Adrenal gland (tissue), 12 donors: Measurements from ENCODE around the gene CDKL1. TPM values are rescaled to one million over a fixed set of nuclear protein-coding genes. Genes with fewer than 3 reads are reported as not detected.

Experiments used
- DNase-seq, 7 donors: peaks; one replicate each; pipeline ENCODE4 v3.0.0-alpha.2; 2019 to 2020
- H3K27ac ChIP-seq, 5 donors: fragments of 200-600 bp; sonication (generic) in 4 of 5; 1 replicate in 3 of 5; 2 replicates in 2 of 5; pipeline versions ENCODE4 v1.5.1 to v1.8.0; 2016 to 2020; ENCODE audit warnings: mild to moderate bottlenecking in 1 of 5
- H3K27me3 ChIP-seq: fragments of 200-600 bp; 2 replicates; pipeline ENCODE4 v1.8.0; 2021
- H3K36me3 ChIP-seq, 2 donors: fragments of 200-600 bp; replicated peaks in 1 of 2; 1 replicate in 1 of 2; 2 replicates in 1 of 2; pipeline versions ENCODE4 v1.5.1 to v1.8.0; 2018 to 2022
- H3K4me1 ChIP-seq, 2 donors: fragments of 200-600 bp; replicated peaks in 1 of 2; 1 replicate in 1 of 2; 2 replicates in 1 of 2; pipeline versions ENCODE4 v1.5.1 to v1.8.0; 2018 to 2021
- H3K4me3 ChIP-seq, 4 donors: fragments of 200-600 bp; sonication (generic) in 3 of 4; one replicate each; pipeline ENCODE4 v1.5.1; 2016 to 2018
- H3K9me3 ChIP-seq, 3 donors: fragments of 200-600 bp; sonication (generic) in 1 of 3; replicated peaks in 1 of 3; 1 replicate in 2 of 3; 2 replicates in 1 of 3; pipeline versions ENCODE4 v1.5.1 to v1.8.0; 2016 to 2021
- POLR2A ChIP-seq, 2 donors: fragments of 450-650 bp; IDR thresholded peaks; one replicate each; pipeline ENCODE4 v1.6.1; 2017; ENCODE audit warnings: antibody characterized with exemption in 2 of 2, mild to moderate bottlenecking in 2 of 2, moderate library complexity in 1 of 2
- WGBS, 4 donors: extraction: QIAGEN DNeasy Blood & Tissue Kit in 2 of 4; methylation state at CpG; one replicate each; pipeline versions ENCODE4 v1.1.5 to v1.1.7; 2013 to 2017; 5-methylcytosine and 5-hydroxymethylcytosine counted together
- intact Hi-C, 2 donors: fragments of 100-400 bp; cut with DNase I; formaldehyde crosslinking; loops; one replicate each; pipeline versions ENCODE4 v1.14.1 to v1.15.0; 2022 to 2023
- polyA plus RNA-seq, 3 donors: library from polyadenylated mRNA; stranded (reverse); fragments of 200-250 nt in 2 of 3; fragments of 350-450 nt in 1 of 3; fragmentation: Illumina TruSeq in 1 of 3; extraction: RNeasy Lipid Tissue Mini Kit (QIAGEN cat#74804) in 1 of 3; gene quantifications; one replicate each; pipeline ENCODE4 v1.2.3, GENCODE V29; 2013 to 2014
- total RNA-seq, 9 donors: library from RNA; depleted of rRNA in 4 of 9; stranded (reverse); fragments of >200 nt in 4 of 9; fragments of 120-200 nt in 1 of 9; fragmentation: NEBNext Ultra II Directional in 1 of 9; extraction: Animal tissue kit (Norgen Biotek cat#: 25700) in 1 of 9; gene quantifications; one replicate each; pipeline versions ENCODE4 v1.1.0 to v1.2.4, GENCODE V29; 2013 to 2023
- TF ChIP-seq, protein P1 (sequence below), 6 experiments: fragments of 450-650 bp in 4 of 6; fragments of 200-600 bp in 2 of 6; sonication (generic) in 1 of 6; IDR thresholded peaks; 1 replicate in 5 of 6; 2 replicates in 1 of 6; pipeline versions ENCODE4 v1.5.1 to v1.8.0; 2016 to 2021; ENCODE audit warnings: antibody characterized with exemption in 6 of 6, mild to moderate bottlenecking in 2 of 6, moderate library complexity in 1 of 6
- donor health status: healthy with polysubstance abuse.
- donor health status: Bipolar disorder and iron deficiency.
- donor health status: DM: yes; HTN: yes; CAD: no.
- donor health status: DM: no; HTN: no; CAD: no.
- donor health status: DM: no; HTN: no; CAD: no.
- donor health status: DM: yes; HTN: yes; CAD: no.

CDKL1 gene
- total and polyA plus RNA-seq, 12 donors: 1.5 to 17.2 (median 7.6) TPM

DNA sequence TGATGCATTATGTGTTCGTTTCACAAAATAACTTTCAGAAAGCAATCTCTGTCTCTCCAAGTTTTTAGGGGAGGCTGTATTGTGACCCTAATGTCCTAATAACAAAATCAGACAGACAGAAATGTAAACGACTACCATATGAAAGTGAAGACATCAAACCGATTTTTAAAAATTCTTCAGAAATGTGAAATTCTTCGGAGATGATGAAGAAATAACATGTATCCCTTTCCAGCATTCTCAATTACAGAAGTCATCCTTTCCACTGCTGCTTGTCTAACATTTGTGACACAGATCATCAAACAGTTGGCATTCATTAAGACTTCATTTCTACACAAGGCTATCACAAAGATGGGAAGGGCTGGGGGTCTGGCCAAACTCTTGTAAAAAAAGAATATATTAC lies 43.6 kb downstream of the CDKL1 start:
- intact Hi-C loops: no loop called here
- TF ChIP-seq, protein P1, sequence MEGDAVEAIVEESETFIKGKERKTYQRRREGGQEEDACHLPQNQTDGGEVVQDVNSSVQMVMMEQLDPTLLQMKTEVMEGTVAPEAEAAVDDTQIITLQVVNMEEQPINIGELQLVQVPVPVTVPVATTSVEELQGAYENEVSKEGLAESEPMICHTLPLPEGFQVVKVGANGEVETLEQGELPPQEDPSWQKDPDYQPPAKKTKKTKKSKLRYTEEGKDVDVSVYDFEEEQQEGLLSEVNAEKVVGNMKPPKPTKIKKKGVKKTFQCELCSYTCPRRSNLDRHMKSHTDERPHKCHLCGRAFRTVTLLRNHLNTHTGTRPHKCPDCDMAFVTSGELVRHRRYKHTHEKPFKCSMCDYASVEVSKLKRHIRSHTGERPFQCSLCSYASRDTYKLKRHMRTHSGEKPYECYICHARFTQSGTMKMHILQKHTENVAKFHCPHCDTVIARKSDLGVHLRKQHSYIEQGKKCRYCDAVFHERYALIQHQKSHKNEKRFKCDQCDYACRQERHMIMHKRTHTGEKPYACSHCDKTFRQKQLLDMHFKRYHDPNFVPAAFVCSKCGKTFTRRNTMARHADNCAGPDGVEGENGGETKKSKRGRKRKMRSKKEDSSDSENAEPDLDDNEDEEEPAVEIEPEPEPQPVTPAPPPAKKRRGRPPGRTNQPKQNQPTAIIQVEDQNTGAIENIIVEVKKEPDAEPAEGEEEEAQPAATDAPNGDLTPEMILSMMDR (IDR thresholded peaks at IDR 0.05): no peak
- no peak overlapping the region for H3K27ac ChIP-seq

GRCh38 chr14:50352584-50352983 lies 44.1 kb downstream of the CDKL1 start:
- Histone ChIP-seq H3K9me3 (no peaks in the 10 kb centered on the region), H3K36me3 (no peaks in the 10 kb centered on the region), H3K27ac (no peak overlapping the region), H3K4me3 (no peak overlapping the region), H3K4me1 (peaks cover 0 to 5% of the 10 kb centered on the region in 2 donors), H3K27me3 (no peaks in the 10 kb centered on the region)
- WGBS, 4 donors: 87 to 94% (median 89%) methylated on average over 4 of the region's 4 CpGs
- TF ChIP-seq POLR2A (IDR thresholded peaks at IDR 0.05): no peak
- TF ChIP-seq, protein P1 (IDR thresholded peaks at IDR 0.05): no peak
- no peak for DNase-seq
- intact Hi-C loops: no loop called here

More for the DNA sequence above, 43.6 kb downstream of the CDKL1 start:
- no peaks in the 10 kb centered on the region for H3K27me3 ChIP-seq
- DNase-seq: no peak
- H3K4me1 ChIP-seq: no peaks in the 10 kb centered on the region
- no peaks in the 10 kb centered on the region for H3K9me3 ChIP-seq
- 83 to 88% (median 86%) methylated on average over 4 of the region's 4 CpGs for WGBS, 4 donors
- no peaks in the 10 kb centered on the region for H3K36me3 ChIP-seq
- no peak overlapping the region for H3K4me3 ChIP-seq

- peaks cover 0 to 8% of the 10 kb centered on the region in 2 donors for H3K4me1 ChIP-seq
- WGBS, 4 donors: 70 to 85% (median 78%) methylated on average over 2 of the region's 2 CpGs
- no peaks in the 10 kb centered on the region for H3K27me3 ChIP-seq
- H3K36me3 ChIP-seq: no peaks in the 10 kb centered on the region
- H3K27ac ChIP-seq: no peak overlapping the region
- intact Hi-C loops: no loop called here
- no peak for TF ChIP-seq POLR2A (IDR thresholded peaks at IDR 0.05)
- TF ChIP-seq, protein P1 (IDR thresholded peaks at IDR 0.05): no peak
- no peak for DNase-seq
- H3K9me3 ChIP-seq: no peaks in the 10 kb centered on the region
- H3K4me3 ChIP-seq: no peak overlapping the region
These were observed 45.7 kb downstream of the CDKL1 start for GRCh38 chr14:50350975-50351374.

DNA sequence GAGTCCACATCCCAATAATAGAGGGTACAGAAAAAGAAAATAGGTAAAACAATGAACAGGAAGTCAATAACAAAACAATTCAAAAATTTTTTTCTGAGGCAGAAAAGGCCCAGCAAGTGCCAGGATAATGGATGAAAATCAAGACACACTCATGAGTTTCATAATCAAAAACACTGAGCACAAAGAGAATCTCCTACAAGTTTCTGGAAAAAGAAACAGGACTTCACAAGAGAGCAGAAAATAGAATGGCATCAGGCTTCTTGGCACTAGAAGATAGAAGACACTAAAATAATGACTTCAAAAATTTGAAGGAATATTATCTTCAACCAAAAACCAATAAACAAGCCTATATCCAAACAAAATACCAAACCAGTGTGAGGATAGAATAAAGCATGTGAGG lies 47.7 kb downstream of the CDKL1 start:
- Histone ChIP-seq H3K27ac (no peak overlapping the region), H3K4me1 (peaks cover 0 to 8% of the 10 kb centered on the region in 2 donors), H3K9me3 (no peaks in the 10 kb centered on the region), H3K36me3 (no peaks in the 10 kb centered on the region), H3K4me3 (no peak overlapping the region), H3K27me3 (no peaks in the 10 kb centered on the region)
- no peak for DNase-seq
- intact Hi-C loops: no loop called here
- TF ChIP-seq, protein P1 (IDR thresholded peaks at IDR 0.05): no peak
- TF ChIP-seq POLR2A (IDR thresholded peaks at IDR 0.05): no peak
